DOHH2 (cell line): Measurements from ENCODE around the gene PRRT2.
"Not testable (repeated sequence)": the region's sequence is repeated elsewhere in the genome, so short reads cannot be mapped to it uniquely, and the experiment has no call there.

ENCODE experiments used
- H3F3A ChIP-seq: fragments of 200-600 bp; sonication (generic), shearing (Covaris generic); 2 replicates; pipeline ENCODE4 v1.6.0; 2016; ENCODE audit warnings: antibody characterized with exemption, mild to moderate bottlenecking; ENCODE audit not compliant: control insufficient read depth, insufficient read depth
- H3K27ac ChIP-seq: fragments of 200-600 bp; sonication (generic); 2 replicates; pipeline ENCODE4 v1.5.1; 2014; ENCODE audit warnings: low read depth, mild to moderate bottlenecking, low read length, moderate library complexity
- H3K27me3 ChIP-seq: fragments of 200-600 bp; sonication (generic); 2 replicates; pipeline ENCODE4 v1.6.1; 2014; ENCODE audit warnings: mild to moderate bottlenecking, low read length, mixed read lengths; ENCODE audit not compliant: control insufficient read depth
- H3K36me3 ChIP-seq: fragments of 200-600 bp; sonication (generic); 2 replicates; pipeline ENCODE4 v1.6.1; 2014; ENCODE audit warnings: mild to moderate bottlenecking, low read length, moderate library complexity, mixed read lengths; ENCODE audit not compliant: control insufficient read depth
- H3K4me1 ChIP-seq: fragments of 200-600 bp; sonication (generic); 2 replicates; pipeline ENCODE4 v1.6.1; 2014; ENCODE audit warnings: mild to moderate bottlenecking, low read length, mixed read lengths; ENCODE audit not compliant: control insufficient read depth
- H3K4me2 ChIP-seq: fragments of 200-600 bp; sonication (generic); 2 replicates; pipeline ENCODE4 v1.6.0; 2014; ENCODE audit warnings: mild to moderate bottlenecking, low read length, moderate library complexity
- H3K4me3 ChIP-seq: fragments of 200-600 bp; sonication (generic); 2 replicates; pipeline ENCODE4 v1.5.1; 2014; ENCODE audit warnings: mild to moderate bottlenecking, low read length, mixed read lengths
- H3K79me2 ChIP-seq: fragments of 200-600 bp; sonication (generic); 2 replicates; pipeline ENCODE4 v1.6.1; 2014; ENCODE audit warnings: mild to moderate bottlenecking, low read length, mixed read lengths; ENCODE audit not compliant: control insufficient read depth
- H3K9me2 ChIP-seq: fragments of 200-600 bp; sonication (generic); replicated peaks from 2 replicates; pipeline ENCODE4 v1.6.1; 2014; ENCODE audit warnings: mild to moderate bottlenecking, low read length, mixed read lengths; ENCODE audit not compliant: control insufficient read depth
- H3K9me3 ChIP-seq: fragments of 200-600 bp; sonication (generic); 2 replicates; pipeline ENCODE4 v1.6.1; 2014; ENCODE audit warnings: antibody characterized with exemption, low read length, mixed read lengths; ENCODE audit not compliant: control insufficient read depth, insufficient read depth
- H4K20me1 ChIP-seq: fragments of 200-600 bp; sonication (generic); 2 replicates; pipeline ENCODE4 v1.6.0; 2014; ENCODE audit warnings: low read depth, mild to moderate bottlenecking, antibody characterized with exemption, low read length, moderate library complexity; ENCODE audit not compliant: control insufficient read depth, insufficient read depth
- EZH2phosphoT487 ChIP-seq: fragments of 200-600 bp; sonication (generic); IDR thresholded peaks from 2 replicates; pipeline ENCODE4 v1.6.1; 2017; ENCODE audit warnings: borderline replicate concordance, mild to moderate bottlenecking, antibody characterized with exemption, low read length, moderate library complexity, mixed read lengths
- TF ChIP-seq, protein P1 (sequence below): fragments of 200-600 bp; sonication (generic); IDR thresholded peaks from one replicate; pipeline ENCODE4 v1.5.1; 2014; ENCODE audit warnings: antibody characterized with exemption, mild to moderate bottlenecking, low read depth, low read length; ENCODE audit not compliant: poor library complexity, severe bottlenecking

The PRRT2 gene

DNA sequence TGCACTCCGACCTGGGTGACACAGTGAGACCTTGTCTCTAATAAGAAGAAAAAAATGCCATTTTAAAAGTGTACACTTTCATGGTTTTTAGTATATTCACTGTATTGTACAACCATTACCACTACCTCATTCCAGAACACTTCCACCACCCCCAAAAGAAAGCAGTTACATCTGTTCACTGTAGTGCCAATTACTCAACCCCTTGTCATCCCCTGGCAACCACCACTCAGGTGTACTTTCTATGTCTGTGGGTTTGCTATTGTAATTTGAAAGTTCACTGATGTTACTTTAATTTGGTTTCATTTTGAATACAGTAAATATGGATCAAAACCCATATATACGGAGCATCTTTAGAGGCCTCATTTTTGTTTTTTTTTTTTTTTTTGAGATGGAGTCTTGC lies 27.8 kb upstream of the PRRT2 start:
- no peaks in the 10 kb centered on the region for H3K36me3 ChIP-seq
- no peaks in the 10 kb centered on the region for H3K9me2 ChIP-seq
- H3K27me3 ChIP-seq: peaks cover 4% of the 10 kb centered on the region; the same call in 1 of the 2 replicates
- H4K20me1 ChIP-seq: no peaks in the 10 kb centered on the region
- H3K79me2 ChIP-seq: no peaks in the 10 kb centered on the region
- TF ChIP-seq, protein P1, sequence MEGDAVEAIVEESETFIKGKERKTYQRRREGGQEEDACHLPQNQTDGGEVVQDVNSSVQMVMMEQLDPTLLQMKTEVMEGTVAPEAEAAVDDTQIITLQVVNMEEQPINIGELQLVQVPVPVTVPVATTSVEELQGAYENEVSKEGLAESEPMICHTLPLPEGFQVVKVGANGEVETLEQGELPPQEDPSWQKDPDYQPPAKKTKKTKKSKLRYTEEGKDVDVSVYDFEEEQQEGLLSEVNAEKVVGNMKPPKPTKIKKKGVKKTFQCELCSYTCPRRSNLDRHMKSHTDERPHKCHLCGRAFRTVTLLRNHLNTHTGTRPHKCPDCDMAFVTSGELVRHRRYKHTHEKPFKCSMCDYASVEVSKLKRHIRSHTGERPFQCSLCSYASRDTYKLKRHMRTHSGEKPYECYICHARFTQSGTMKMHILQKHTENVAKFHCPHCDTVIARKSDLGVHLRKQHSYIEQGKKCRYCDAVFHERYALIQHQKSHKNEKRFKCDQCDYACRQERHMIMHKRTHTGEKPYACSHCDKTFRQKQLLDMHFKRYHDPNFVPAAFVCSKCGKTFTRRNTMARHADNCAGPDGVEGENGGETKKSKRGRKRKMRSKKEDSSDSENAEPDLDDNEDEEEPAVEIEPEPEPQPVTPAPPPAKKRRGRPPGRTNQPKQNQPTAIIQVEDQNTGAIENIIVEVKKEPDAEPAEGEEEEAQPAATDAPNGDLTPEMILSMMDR: no peak
- TF ChIP-seq EZH2phosphoT487: no peak
- H3K9me3 ChIP-seq: no peaks in the 10 kb centered on the region
- H3F3A ChIP-seq: no peaks in the 10 kb centered on the region; the same call in 1 of the 2 replicates
- no peak overlapping the region for H3K27ac ChIP-seq
- peaks cover 4% of the 10 kb centered on the region for H3K4me1 ChIP-seq
- H3K4me2 ChIP-seq: no peak overlapping the region
- H3K4me3 ChIP-seq: no peak overlapping the region

DNA sequence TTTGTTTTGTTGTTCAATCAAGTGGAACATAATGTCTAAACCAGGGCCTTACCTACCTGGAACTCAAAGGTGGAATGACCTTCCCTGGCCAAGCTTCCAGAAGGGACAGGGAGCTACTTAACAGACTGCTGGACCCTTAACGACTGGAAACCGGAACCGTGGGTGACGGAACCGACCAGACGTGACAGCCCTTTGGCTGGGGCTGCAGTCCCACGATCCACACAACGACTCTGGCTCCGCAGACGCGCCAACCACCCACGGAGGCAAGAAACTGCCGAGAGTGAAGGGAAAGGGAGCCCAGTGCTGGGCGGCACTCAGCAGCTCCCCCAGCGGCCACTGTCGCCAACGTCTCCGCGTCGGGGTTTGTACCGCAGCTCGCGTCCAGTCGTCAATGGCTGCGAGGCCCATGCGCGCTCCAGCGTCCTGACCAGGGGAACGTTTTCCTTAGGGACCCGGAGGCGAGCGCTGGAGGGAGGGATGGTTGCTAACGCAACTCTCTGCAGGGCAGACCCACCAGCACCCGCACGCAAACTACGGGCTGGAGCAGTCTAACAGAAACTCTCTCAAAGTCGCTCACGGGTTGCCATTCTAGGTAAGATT lies 27.0 kb upstream of the PRRT2 start:
- Histone ChIP-seq H3K79me2 (no peaks in the 10 kb centered on the region), H3K4me1 (peaks cover 12% of the 10 kb centered on the region), H3K27ac (no peak overlapping the region), H3K9me2 (no peaks in the 10 kb centered on the region), H3K9me3 (no peaks in the 10 kb centered on the region), H3K36me3 (no peaks in the 10 kb centered on the region), H3K4me2 (peak overlapping the region; percentile 43; the same call in 1 of the 2 replicates), H3F3A (no peaks in the 10 kb centered on the region; the same call in 1 of the 2 replicates), H3K27me3 (peaks cover 4% of the 10 kb centered on the region; the same call in 1 of the 2 replicates), H3K4me3 (no peak overlapping the region), H4K20me1 (no peaks in the 10 kb centered on the region)
- TF ChIP-seq EZH2phosphoT487: no peak
- TF ChIP-seq, protein P1: peak; percentile 54

DNA sequence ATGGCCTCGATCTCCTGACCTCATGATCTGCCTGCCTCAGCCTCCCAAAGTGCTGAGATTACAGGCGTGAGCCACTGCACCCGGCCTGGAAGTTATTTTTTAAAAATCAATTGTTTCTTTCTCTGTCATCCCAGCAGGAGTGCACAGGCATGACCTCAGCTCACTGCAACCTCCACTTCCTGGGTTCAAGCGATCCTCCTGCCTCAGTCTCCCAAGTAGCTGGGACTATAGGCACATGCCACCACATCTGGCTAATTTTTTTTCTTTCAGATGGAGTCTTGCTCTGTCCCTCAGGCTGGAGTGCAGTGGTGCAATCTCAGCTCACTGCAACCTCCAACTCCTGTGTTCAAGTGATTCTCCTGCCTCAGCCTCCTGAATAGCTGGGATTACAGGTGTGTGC lies 24.8 kb upstream of the PRRT2 start:
- not testable (repeated sequence) for H3K4me2 ChIP-seq, H3K27ac ChIP-seq, H3K27me3 ChIP-seq, H3K9me2 ChIP-seq, H4K20me1 ChIP-seq, H3K4me3 ChIP-seq, H3F3A ChIP-seq, H3K9me3 ChIP-seq
- H3K79me2 ChIP-seq: peaks cover 16% of the 10 kb centered on the region
- peaks cover 15% of the 10 kb centered on the region for H3K36me3 ChIP-seq
- H3K4me1 ChIP-seq: peaks cover 19% of the 10 kb centered on the region

DNA sequence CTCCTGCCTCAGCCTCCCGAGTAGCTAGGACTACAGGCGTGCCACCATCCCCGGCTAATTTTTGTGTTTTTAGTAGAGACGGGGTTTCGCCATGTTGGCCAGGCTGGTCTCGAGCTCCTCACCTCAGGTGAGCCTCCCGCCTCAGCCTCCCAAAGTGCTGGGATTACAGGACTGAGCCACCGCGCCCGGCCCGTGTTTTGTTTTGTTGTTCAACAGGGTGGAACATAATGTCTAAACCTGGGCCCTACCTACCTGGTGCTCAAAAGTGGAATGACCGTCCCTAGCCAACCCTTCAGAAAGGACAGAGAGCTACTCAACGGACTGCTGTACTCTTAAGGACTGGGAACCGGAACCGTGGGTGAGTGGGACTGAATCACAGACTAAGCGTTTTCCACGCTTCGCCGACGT lies 22.2 kb upstream of the PRRT2 start:
- Histone ChIP-seq H3F3A (no peaks in the 10 kb centered on the region; the same call in 1 of the 2 replicates), H3K4me2 (peak overlapping the region; percentile 89), H3K27ac (no peak overlapping the region)

More for the DNA sequence above, 22.2 kb upstream of the PRRT2 start:
- TF ChIP-seq, protein P1: no peak
- no peak for TF ChIP-seq EZH2phosphoT487
- peaks cover 35% of the 10 kb centered on the region for H3K4me1 ChIP-seq
- peaks cover 41% of the 10 kb centered on the region for H3K36me3 ChIP-seq
- peak overlapping the region; percentile 77 for H3K4me3 ChIP-seq
- H3K9me2 ChIP-seq: no peaks in the 10 kb centered on the region
- H3K27me3 ChIP-seq: no peaks in the 10 kb centered on the region
- no peaks in the 10 kb centered on the region for H3K9me3 ChIP-seq
- H3K79me2 ChIP-seq: peaks cover 43% of the 10 kb centered on the region
- H4K20me1 ChIP-seq: peaks cover 14% of the 10 kb centered on the region; the same call in 1 of the 2 replicates
